Measurements from ENCODE around the gene TANC1.

- TF ChIP-seq REST (IDR thresholded peaks at IDR 0.05; ENCODE audit: insufficient read depth in 1 of 2, low read depth in 2 of 2, low read length in 2 of 2) (no peak), POLR2AphosphoS5 (IDR thresholded peaks at IDR 0.05; ENCODE audit: low read depth, low read length) (no peak)
Measured at GRCh38 chr2:158998551-158999248, 30.3 kb downstream of the TANC1 start.

Measured in PFSK-1 (cell line).